ENCODE measurements around the gene DNAAF3. TPM values are rescaled to one million over a fixed set of nuclear protein-coding genes. Genes with fewer than 3 reads are reported as not detected.

DNAAF3 gene
- total RNA-seq, 4 donors from 2014 or later: 0.39 TPM; not detected in 3

- in situ Hi-C loops (cut with MboI; ENCODE audit: low sequenced_read_pairs in 4 of 4) (no loop called here), intact Hi-C loops (cut with DNase I; ENCODE audit: low total_unique reads) (no loop called here)
- H3K27me3 ChIP-seq: no peaks in the 10 kb centered on the region
These were observed 32.2 kb upstream of the DNAAF3 start for GRCh38 chr19:55198651-55199050.

DNA sequence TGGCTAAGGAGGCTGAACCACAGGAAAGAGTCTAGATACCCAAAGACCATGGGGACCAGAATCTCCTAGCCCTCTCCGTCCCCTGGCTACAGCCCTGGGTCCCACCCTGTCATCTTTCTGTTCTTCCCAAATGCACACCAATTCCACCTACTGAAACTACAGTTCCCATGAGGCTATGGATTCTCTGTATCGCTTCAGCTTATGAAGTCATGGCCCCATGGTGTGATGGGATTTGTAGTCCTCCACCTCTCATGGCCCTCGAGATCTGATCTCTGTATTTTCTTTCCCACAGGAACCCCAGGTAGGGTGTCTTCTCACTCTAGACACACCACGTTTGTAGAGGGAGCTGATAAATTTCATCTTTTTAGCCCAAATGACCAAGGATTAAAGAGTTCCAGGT lies 31.1 kb upstream of the DNAAF3 start:
- H3K36me3 ChIP-seq: no peaks in the 10 kb centered on the region
- ATAC-seq (peak in 1 of 2 donors; percentile 62), DNase-seq (no peak)
- H3K9me3 ChIP-seq: no peaks in the 10 kb centered on the region
- no peaks in the 10 kb centered on the region for H3K4me1 ChIP-seq
- intact Hi-C loops (cut with DNase I; ENCODE audit: low total_unique reads) (no loop called here), in situ Hi-C loops (cut with MboI; ENCODE audit: low sequenced_read_pairs in 4 of 4) (no loop called here)
- no peak overlapping the region for H3K4me3 ChIP-seq
- H3K27me3 ChIP-seq: peaks cover 0 to 4% (median 0%) of the 10 kb centered on the region in 3 donors
- TF ChIP-seq POLR2A (IDR thresholded peaks at IDR 0.05): no peak
- TF ChIP-seq CTCF (IDR thresholded peaks at IDR 0.05 in 4 of 5, conservative IDR thresholded peaks at IDR 0.05 in 1 of 5): no peak
- H3K27ac ChIP-seq: no peak overlapping the region

More at GRCh38 chr19:55198651-55199050, 32.2 kb upstream of the DNAAF3 start:
- H3K36me3 ChIP-seq: no peaks in the 10 kb centered on the region
- no peaks in the 10 kb centered on the region for H3K4me1 ChIP-seq
- TF ChIP-seq POLR2A (IDR thresholded peaks at IDR 0.05) (no peak), CTCF (IDR thresholded peaks at IDR 0.05 in 4 of 5, conservative IDR thresholded peaks at IDR 0.05 in 1 of 5) (no peak)
- DNase-seq: no peak
- no peaks in the 10 kb centered on the region for H3K9me3 ChIP-seq
- ATAC-seq: no peak
- no peak overlapping the region for H3K4me3 ChIP-seq
- H3K27ac ChIP-seq: no peak overlapping the region

- Histone ChIP-seq H3K4me1 (no peaks in the 10 kb centered on the region), H3K36me3 (no peaks in the 10 kb centered on the region), H3K9me3 (no peaks in the 10 kb centered on the region), H3K27ac (no peak overlapping the region), H3K4me3 (no peak overlapping the region), H3K27me3 (peaks cover 0 to 4% (median 0%) of the 10 kb centered on the region in 3 donors)
- TF ChIP-seq CTCF (IDR thresholded peaks at IDR 0.05 in 4 of 5, conservative IDR thresholded peaks at IDR 0.05 in 1 of 5) (no peak), POLR2A (IDR thresholded peaks at IDR 0.05) (no peak)
- intact Hi-C loops (cut with DNase I; ENCODE audit: low total_unique reads) (no loop called here), in situ Hi-C loops (cut with MboI; ENCODE audit: low sequenced_read_pairs in 4 of 4) (no loop called here)
- ATAC-seq (no peak), DNase-seq (no peak)
These were observed 30.4 kb upstream of the DNAAF3 start for GRCh38 chr19:55196803-55197202.

GRCh38 chr19:55193481-55193880 lies 27.1 kb upstream of the DNAAF3 start:
- DNase-seq (no peak), ATAC-seq (no peak)
- Histone ChIP-seq H3K9me3 (no peaks in the 10 kb centered on the region), H3K36me3 (no peaks in the 10 kb centered on the region), H3K27me3 (peaks cover 0 to 4% (median 0%) of the 10 kb centered on the region in 3 donors), H3K4me3 (no peak overlapping the region), H3K4me1 (no peaks in the 10 kb centered on the region), H3K27ac (no peak overlapping the region)
- TF ChIP-seq POLR2A (IDR thresholded peaks at IDR 0.05) (no peak), CTCF (IDR thresholded peaks at IDR 0.05 in 4 of 5, conservative IDR thresholded peaks at IDR 0.05 in 1 of 5) (no peak)
- in situ Hi-C loops (cut with MboI; ENCODE audit: low sequenced_read_pairs in 4 of 4) (no loop called here), intact Hi-C loops (cut with DNase I; ENCODE audit: low total_unique reads) (no loop called here)

DNA sequence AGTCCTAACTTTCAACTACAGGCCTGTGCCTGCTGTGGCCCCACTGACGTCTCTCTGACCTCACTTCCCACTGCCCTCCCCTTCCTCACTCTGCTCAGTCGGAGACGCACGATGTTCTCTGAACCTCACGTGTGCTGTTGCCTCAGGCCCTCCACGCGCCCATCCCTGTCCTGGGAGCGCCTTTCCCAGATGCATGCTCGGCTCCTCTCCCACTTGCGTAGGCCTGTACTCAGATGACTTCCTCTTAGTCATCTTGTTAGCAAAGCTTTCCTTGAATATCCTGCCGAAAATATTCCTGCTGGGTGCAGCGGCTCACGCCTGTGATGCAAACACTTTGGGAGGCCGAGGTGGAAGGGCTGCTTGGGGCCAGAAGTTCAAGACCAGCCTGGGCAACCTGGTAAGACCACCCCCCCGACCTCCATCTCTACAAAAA lies 23.0 kb upstream of the DNAAF3 start:
- no peaks in the 10 kb centered on the region for H3K4me1 ChIP-seq
- peak in 1 of 2 donors; percentile 33 for DNase-seq
- peak in 1 of 2 donors; percentile 26 for ATAC-seq
- in situ Hi-C loops (cut with MboI; ENCODE audit: low sequenced_read_pairs in 4 of 4): no loop called here
- no peaks in the 10 kb centered on the region for H3K9me3 ChIP-seq
- no peak for TF ChIP-seq CTCF (IDR thresholded peaks at IDR 0.05 in 4 of 5, conservative IDR thresholded peaks at IDR 0.05 in 1 of 5)
- TF ChIP-seq POLR2A (IDR thresholded peaks at IDR 0.05): no peak
- no peak overlapping the region for H3K4me3 ChIP-seq
- no peak overlapping the region for H3K27ac ChIP-seq
- no peaks in the 10 kb centered on the region for H3K36me3 ChIP-seq
- peaks cover 7 to 8% (median 8%) of the 10 kb centered on the region in 3 donors for H3K27me3 ChIP-seq
- intact Hi-C loops (cut with DNase I; ENCODE audit: low total_unique reads): no loop called here

Data from gastrocnemius medialis (tissue), 4 donors.